Progenitor cell of endocrine pancreas (in vitro differentiated cells): ENCODE measurements around the gene ZDHHC8. TPM values are rescaled to one million over a fixed set of nuclear protein-coding genes. Genes with fewer than 3 reads are reported as not detected.

ENCODE experiments used
- DNase-seq: peaks from one replicate; pipeline ENCODE4 v3.0.0; 2021; ENCODE audit warnings: low spot score; ENCODE audit not compliant: unreplicated experiment
- H3K27ac Mint-ChIP-seq: 2 replicates; pipeline ENCODE4 v1.8.0; 2021; ENCODE audit warnings: mild to moderate bottlenecking, moderate library complexity, mixed read lengths
- H3K27me3 Mint-ChIP-seq: 2 replicates; pipeline ENCODE4 v1.8.0; 2021; ENCODE audit warnings: mixed read lengths
- H3K36me3 Mint-ChIP-seq: 2 replicates; pipeline ENCODE4 v1.8.0; 2022; ENCODE audit warnings: mixed read lengths; ENCODE audit not compliant: insufficient read depth
- H3K4me1 Mint-ChIP-seq: 2 replicates; pipeline ENCODE4 v1.8.0; 2021; ENCODE audit warnings: low read depth, mixed read lengths
- H3K4me3 Mint-ChIP-seq: 2 replicates; pipeline ENCODE4 v1.8.0; 2021; ENCODE audit warnings: low read depth, mild to moderate bottlenecking, moderate library complexity, mixed read lengths
- H3K9me3 Mint-ChIP-seq: 2 replicates; pipeline ENCODE4 v1.8.0; 2021; ENCODE audit warnings: low read depth, mixed read lengths
- CTCF ChIP-seq: fragments of 200-600 bp; sonication (generic); IDR thresholded peaks from one replicate; pipeline ENCODE4 v1.5.0; 2021; ENCODE audit warnings: antibody characterized with exemption, mild to moderate bottlenecking; ENCODE audit not compliant: unreplicated experiment
- total RNA-seq: library from RNA; stranded (reverse); gene quantifications from 2 replicates; pipeline ENCODE4 v1.2.1, GENCODE V29; 2021

Gene ZDHHC8
- total RNA-seq, 1 donor from 2014 or later: 82.1 TPM

DNA sequence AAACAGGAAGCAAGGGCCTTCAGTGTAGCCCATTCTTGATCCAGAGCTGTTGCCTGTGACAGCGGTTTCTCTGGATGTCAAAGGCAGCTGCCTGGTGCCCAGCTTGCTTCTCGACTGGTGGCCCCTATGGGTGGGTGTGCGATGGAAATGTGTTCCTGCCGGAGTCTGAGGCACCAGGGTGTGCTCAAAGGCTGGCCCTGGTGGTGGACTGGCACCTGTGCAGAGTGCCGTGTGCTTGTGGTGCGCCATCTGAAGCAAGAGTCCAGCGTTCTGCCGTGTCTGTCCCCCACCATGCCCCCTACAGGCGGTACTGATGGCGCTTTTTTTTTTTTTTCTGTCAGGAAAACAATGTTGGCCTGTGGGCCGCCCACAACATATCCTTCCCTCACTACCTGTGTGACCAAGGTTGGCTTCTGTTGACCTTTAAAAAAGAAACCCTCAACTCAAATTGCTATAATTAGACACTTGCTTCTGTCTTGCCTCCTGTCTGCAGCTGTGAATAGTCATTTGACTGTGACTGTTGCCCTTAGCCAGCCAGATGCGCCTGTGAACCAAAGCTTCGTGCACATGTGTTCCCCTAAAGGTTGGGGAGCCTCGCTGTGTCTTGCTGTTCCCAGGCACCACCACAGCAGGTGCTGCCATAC lies 20.4 kb upstream of the ZDHHC8 start:
- Mint-ChIP-seq H3K27me3 (no peaks in the 10 kb centered on the region), H3K9me3 (no peaks in the 10 kb centered on the region), H3K36me3 (peaks cover 9% of the 10 kb centered on the region), H3K4me1 (peaks cover 2% of the 10 kb centered on the region), H3K27ac (no peak overlapping the region), H3K4me3 (no peak overlapping the region)
- peak; percentile 52 for TF ChIP-seq CTCF
- DNase-seq: no peak

DNA sequence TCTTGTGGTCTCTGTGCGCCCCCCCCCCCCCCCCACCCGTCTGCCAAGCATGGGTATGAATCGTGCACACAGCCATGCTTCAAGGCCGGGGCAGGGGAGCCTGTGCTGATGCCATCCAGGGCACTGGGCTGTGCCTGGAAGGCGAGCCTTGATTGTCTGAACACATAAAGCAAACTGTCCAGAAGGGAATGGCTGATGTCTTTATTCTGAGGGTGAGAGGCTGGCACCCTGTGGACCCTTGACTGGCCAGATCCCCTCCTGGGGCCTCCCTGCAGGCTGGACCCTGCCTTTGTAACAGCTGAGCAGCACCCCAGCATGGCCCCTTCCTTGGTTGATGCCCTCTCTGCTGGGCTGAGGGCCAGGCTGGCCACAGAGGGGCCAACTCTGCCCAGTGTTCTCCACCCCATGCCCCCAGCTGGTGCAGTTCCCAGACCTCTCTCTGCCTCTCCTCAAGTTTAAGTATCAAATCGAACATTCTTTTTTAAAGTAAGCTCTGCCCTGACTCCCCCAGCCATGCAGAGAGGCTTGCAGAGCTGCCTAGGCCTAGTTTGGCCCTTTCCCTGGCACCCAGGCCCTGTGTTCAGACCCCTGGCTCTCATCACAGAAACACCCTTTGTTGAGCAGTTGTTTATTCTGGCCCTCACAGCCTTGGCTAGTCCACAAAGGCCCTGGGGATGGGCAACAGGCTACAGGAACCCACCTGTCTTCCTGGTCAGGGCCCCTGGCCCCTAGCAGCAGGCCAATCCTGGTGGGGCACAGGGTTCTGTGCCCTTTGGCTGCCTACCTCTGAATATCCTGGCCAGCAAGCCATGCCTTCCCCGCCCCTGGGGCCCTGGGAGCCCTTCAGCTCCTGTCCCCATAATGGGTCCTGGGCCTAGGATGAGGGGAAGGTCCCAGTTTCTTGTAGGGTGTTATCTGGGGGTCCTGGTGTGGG lies 19.6 kb upstream of the ZDHHC8 start:
- H3K4me3 Mint-ChIP-seq: no peak overlapping the region
- peaks cover 9% of the 10 kb centered on the region for H3K36me3 Mint-ChIP-seq
- no peaks in the 10 kb centered on the region for H3K27me3 Mint-ChIP-seq
- no peak for DNase-seq
- H3K4me1 Mint-ChIP-seq: peaks cover 2% of the 10 kb centered on the region
- TF ChIP-seq CTCF: no peak
- H3K27ac Mint-ChIP-seq: peak overlapping the region; percentile 84
- no peaks in the 10 kb centered on the region for H3K9me3 Mint-ChIP-seq

GRCh38 chr22:20112623-20113511 lies 18.7 kb upstream of the ZDHHC8 start:
- no peak for DNase-seq
- no peak for TF ChIP-seq CTCF
- Mint-ChIP-seq H3K4me1 (peaks cover 2% of the 10 kb centered on the region), H3K36me3 (peaks cover 5% of the 10 kb centered on the region), H3K9me3 (no peaks in the 10 kb centered on the region), H3K27ac (no peak overlapping the region), H3K4me3 (no peak overlapping the region), H3K27me3 (no peaks in the 10 kb centered on the region)

DNA sequence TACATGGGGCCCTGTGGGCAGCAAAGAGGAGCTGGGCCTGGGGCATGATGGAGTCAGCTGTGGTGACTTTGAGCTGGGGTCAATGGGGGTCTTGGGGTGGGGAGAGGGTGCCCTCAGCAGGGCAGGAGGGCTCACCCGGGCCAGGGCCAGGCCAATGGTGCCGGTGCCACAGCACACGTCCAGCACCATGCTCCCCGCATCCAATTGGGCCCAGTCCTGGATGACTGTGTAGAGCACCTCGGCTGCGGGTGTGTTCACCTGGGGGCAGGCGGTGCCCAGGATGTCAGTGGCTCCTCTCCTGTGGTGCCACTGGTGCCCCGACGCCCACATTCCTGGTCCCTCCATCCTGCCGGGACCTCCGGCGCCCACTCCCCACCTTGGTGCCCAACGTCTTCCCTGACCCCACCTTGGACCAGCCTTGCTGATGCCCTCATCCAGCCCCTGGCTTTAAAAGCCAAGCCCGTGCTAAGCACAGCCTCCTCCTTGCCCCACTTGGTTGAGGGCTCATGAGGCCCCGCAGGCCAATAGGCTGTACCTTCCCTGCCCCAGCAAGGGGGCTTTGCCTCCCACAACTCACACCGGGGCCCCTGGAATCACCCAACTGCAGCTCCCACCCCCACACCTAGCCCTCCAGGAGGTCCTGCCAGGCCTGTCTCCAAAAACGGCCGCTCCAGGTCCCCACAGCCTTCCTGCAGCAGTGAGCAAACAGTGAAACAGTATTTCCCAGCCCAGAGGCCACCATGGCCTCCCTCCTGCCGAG lies 17.9 kb upstream of the ZDHHC8 start:
- peak overlapping the region; percentile 84 for H3K27ac Mint-ChIP-seq
- DNase-seq: no peak
- H3K27me3 Mint-ChIP-seq: no peaks in the 10 kb centered on the region
- H3K36me3 Mint-ChIP-seq: peaks cover 3% of the 10 kb centered on the region
- no peak for TF ChIP-seq CTCF
- H3K9me3 Mint-ChIP-seq: no peaks in the 10 kb centered on the region
- H3K4me3 Mint-ChIP-seq: no peak overlapping the region
- peaks cover 8% of the 10 kb centered on the region for H3K4me1 Mint-ChIP-seq
